Stimulated activated CD4-positive, alpha-beta T cell treated with anti-CD3 and anti-CD28 coated beads, Interleukin-2, amount 100 ng/mL, for 24 hours (primary cell): ENCODE data around the gene DHPS.
"Not testable (repeated sequence)": the region's sequence is repeated elsewhere in the genome, so short reads cannot be mapped to it uniquely, and the experiment has no call there.

ENCODE experiments used
- DNase-seq, 2 donors: peaks; one replicate each; pipeline ENCODE4 v3.0.0-alpha.2; 2020

The DHPS gene

GRCh38 chr19:12681074-12681987 lies at the start of gene DHPS:
DHPS (minus strand) TSS chr19:12681880; CDS start chr19:12681766, 114 bp downstream.
- DNase-seq = peak; percentile 89 to 90

- DNase-seq = no peak
These were observed 49.7 kb upstream of the DHPS start for GRCh38 chr19:12731337-12731736.

- DNase-seq = no peak
These were observed 48.4 kb upstream of the DHPS start for GRCh38 chr19:12730064-12730463.

GRCh38 chr19:12727745-12728433 lies 46.2 kb upstream of the DHPS start:
- DNase-seq = no peak

- no peak for DNase-seq
These were observed 45.3 kb upstream of the DHPS start for GRCh38 chr19:12726988-12727316.

- not testable (repeated sequence) for DNase-seq
These were observed 43.9 kb upstream of the DHPS start for GRCh38 chr19:12725612-12726011.

GRCh38 chr19:12723641-12724426 lies 42.2 kb upstream of the DHPS start, which contains the start of gene TNPO2:
TNPO2 (minus strand) TSS chr19:12723932; CDS start chr19:12720977, 2,955 bp downstream.
- peak; percentile 78 to 82 for DNase-seq

GRCh38 chr19:12723381-12723640 lies 41.6 kb upstream of the DHPS start:
- no peak for DNase-seq

GRCh38 chr19:12722566-12723380 lies 41.1 kb upstream of the DHPS start:
- DNase-seq = peak; percentile 90 to 93

GRCh38 chr19:12721656-12722565 lies 40.2 kb upstream of the DHPS start:
- DNase-seq = peak; percentile 54 to 59

GRCh38 chr19:12720851-12721655 lies 39.4 kb upstream of the DHPS start:
- peak in 1 of 2 donors; percentile 27 for DNase-seq

GRCh38 chr19:12720296-12720695 lies 38.6 kb upstream of the DHPS start:
- DNase-seq = no peak

GRCh38 chr19:12715929-12716328 lies 34.2 kb upstream of the DHPS start:
- no peak for DNase-seq

- DNase-seq = no peak
These were observed 33.4 kb upstream of the DHPS start for GRCh38 chr19:12715102-12715501.

GRCh38 chr19:12713304-12713703 lies 31.6 kb upstream of the DHPS start:
- not testable (repeated sequence) for DNase-seq

- DNase-seq = not testable (repeated sequence)
These were observed 30.4 kb upstream of the DHPS start for GRCh38 chr19:12712077-12712476.

- no peak for DNase-seq
These were observed 29.5 kb upstream of the DHPS start for GRCh38 chr19:12711187-12711586.

- DNase-seq = no peak
These were observed 27.0 kb upstream of the DHPS start for GRCh38 chr19:12708641-12709040.

- DNase-seq = no peak
These were observed 24.6 kb upstream of the DHPS start for GRCh38 chr19:12706332-12706718.

- no peak for DNase-seq
These were observed 24.1 kb upstream of the DHPS start for GRCh38 chr19:12705654-12706331.
